GDM1 (cell line): ENCODE measurements around the gene RECQL5.
A peak's percentile ranks its signal among the peaks of the same experiment; 100 is the strongest.
"Not testable (repeated sequence)": the region's sequence is repeated elsewhere in the genome, so short reads cannot be mapped to it uniquely, and the experiment has no call there.

Experiments
- DNase-seq: peaks from one replicate; lab custom pipeline; 2025; lab: John Stamatoyannopoulos, UW

The RECQL5 gene

DNA sequence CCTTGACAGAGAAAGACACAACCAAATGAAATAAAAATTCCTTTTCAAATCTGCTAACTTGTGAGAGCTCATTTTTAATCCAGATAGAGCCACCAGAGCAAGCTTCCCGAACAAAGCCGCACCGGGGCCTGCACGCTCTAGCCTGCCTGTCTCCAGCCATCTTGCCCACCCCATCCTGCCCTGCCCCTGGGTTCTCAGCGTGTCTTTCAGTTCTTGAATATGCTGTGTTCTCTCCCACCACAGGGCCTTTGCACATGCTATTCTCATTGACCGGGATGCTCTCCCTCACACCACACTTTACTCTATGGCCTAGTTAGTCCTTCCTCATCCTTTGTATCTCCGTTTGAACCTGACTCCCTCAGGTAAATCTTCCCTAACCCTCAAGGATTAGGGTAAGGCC, 19.0 kb downstream of the RECQL5 start:
- no peak for DNase-seq

GRCh38 chr17:75647061-75647460, 19.9 kb downstream of the RECQL5 start:
- no peak for DNase-seq

GRCh38 chr17:75646638-75646992, 20.3 kb downstream of the RECQL5 start:
- no peak for DNase-seq

DNA sequence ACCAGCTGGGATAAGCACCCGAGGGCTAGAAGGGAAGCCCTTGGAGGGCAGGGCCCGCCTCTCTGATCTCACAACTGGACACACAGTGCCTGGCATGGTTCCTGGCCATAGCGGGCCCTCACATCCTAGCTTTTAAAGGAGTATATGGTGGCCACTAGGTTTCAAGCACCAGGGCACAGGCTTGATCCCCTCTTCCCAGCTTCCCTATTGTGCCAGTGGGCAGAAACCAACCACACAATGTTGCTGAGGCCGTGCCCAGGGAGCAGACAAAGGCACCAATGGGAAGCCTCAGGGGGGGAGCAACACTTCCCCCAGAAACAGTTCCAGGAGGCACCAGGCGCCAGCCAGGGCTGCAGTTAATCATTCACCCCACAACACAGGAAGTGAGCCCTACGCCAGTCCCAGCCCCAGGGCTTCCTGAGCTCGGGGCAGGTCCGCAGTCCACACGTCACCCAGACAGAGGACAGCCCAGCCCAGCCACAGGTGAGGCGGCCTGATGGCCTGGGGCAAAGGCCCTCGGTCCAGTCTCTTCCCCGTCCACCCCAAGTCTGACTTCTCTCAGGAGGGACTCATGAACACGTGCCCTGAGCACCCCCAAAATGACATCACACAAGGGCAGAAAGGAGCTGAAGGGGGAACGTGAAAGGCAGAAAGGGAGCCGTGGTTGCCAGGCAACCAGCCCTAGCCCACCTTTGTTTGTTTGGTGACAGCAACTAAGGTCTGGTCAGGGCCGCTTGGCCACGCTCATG, 20.9 kb downstream of the RECQL5 start:
- DNase-seq = peak; percentile 80

DNA sequence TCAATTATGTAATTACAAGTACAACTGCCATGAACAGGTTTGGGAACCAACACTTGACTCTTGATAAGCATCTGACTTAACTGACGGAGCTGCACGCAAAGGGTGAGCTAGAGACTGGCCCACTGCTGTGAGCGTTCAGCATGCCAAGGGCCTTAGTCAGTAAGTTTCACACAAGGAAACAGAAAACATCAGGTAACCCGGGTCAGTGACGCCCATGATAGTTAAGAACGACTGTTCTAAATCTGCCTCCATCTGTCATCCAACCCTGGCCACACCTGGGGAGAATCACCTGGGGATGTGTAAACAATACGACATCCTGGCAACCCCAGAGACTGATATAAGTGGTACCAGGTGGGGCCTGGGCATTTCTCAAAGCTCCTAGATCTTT, 21.5 kb downstream of the RECQL5 start:
- DNase-seq = no peak

GRCh38 chr17:75643643-75644017, 23.3 kb downstream of the RECQL5 start:
- no peak for DNase-seq

GRCh38 chr17:75642784-75643642, 23.9 kb downstream of the RECQL5 start:
- DNase-seq = no peak

GRCh38 chr17:75642182-75642783, 24.7 kb downstream of the RECQL5 start:
- DNase-seq = no peak

DNA sequence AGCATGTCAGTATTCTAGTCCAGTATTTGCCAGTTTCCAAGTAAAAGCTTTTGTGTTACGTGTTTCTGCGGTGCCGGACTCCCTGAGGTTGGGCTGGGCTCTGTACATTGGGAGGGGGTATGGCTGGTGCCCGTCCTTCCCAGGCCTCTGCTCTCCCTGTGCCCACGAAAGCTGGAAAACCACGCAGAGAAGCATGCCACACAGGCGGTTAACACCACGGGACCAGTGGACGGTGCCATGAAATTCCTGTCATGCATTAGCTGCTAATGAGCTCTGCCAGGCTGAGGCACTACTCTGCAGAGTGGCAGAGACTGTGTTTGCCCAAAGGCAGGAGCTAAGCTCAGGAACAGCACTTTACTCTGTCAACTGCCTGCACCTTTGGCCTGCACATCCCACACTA, 25.6 kb downstream of the RECQL5 start:
- DNase-seq = no peak

DNA sequence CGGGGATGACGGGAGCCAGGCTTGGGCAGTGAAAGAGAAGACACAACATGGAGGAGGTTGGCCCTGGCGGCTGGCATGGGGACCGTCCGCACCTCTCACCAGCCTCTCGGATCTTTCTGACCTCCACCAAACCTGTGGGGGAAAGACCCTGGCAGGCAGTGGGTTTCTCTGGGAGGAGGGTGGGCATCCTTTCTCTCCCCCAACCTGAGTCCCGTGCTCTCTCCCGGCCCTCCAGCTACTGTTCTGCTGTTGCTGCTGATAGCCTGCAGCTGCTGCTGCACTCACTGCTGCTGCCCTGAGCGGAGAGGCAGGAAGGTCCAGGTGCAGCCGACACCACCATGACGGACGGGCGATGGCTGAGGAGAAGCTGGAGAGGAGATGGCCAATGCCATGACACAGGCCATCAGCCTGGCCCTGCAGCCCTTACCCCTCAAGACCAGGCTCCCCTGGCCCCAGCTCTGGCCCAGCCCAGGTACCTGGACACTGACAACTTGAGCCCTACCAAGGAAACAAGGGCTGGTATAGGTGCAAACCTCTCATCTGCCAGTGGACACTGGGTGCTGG, 26.3 kb downstream of the RECQL5 start:
- DNase-seq = no peak

DNA sequence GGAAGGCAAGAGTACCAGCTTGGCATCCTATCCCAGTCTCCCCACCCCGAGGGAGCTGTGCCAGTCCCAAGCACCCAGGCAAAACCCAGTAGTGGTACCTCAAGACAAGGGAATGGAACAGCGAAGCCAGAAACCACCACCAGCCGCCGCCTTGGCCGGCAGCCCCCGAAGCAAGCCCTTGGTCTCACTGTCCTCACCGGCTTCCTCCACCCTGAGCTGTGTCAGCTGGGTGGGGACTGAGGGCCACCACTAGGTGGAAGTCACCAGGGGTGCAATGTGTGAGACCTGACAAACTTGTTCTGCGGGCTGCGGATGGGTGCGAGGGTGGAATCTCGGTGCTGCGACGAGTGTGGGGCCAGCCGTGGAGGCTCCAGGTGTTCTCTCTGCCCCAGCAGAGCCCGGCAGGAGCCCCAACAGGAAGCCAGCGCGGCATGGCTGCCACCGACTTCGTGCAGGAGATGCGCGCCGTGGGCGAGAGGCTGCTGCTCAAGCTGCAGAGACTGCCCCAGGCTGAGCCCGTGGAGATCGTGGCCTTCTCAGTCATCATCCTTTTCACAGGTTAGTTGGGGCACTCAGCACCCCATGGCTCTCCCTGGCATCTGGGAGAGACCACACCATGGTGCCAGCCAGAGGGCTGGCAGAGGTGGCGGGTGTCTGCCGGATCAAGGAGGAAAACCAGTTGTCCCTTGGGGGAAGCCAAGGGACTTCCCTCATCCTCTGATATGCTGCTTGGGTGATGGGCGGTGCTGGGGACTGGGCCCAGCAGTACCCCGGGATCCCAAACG, 27.0 kb downstream of the RECQL5 start:
- no peak for DNase-seq

DNA sequence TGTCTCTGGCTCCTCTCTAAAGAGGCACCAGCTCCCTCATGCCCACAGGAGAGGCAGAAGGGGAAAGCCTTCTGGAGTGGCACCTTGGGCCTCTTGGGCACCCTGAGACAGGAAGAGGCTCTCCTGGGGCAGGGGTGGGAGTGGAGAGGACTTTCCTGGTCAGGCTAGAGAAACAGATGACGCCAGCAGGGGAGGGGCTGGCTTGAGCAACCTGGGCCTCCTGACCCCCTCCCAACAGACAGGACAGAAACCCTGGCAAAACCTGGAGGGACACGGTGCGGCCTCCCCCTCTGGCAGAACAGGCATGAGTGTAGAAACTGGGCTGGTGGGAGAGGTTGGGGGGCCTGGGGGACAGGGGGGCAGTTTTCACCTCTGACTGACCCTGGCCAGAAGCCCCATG, 27.6 kb downstream of the RECQL5 start:
- DNase-seq = no peak

- DNase-seq = no peak
Observed at GRCh38 chr17:75638893-75639292, 28.1 kb downstream of the RECQL5 start.

- not testable (repeated sequence) for DNase-seq
Observed at GRCh38 chr17:75638039-75638438, 28.9 kb downstream of the RECQL5 start.

GRCh38 chr17:75637551-75637950, 29.4 kb downstream of the RECQL5 start:
- DNase-seq = no peak

- DNase-seq = no peak
Observed at GRCh38 chr17:75637143-75637538, 29.8 kb downstream of the RECQL5 start.

- DNase-seq = no peak
Observed at GRCh38 chr17:75636381-75637142, 30.4 kb downstream of the RECQL5 start.

DNA sequence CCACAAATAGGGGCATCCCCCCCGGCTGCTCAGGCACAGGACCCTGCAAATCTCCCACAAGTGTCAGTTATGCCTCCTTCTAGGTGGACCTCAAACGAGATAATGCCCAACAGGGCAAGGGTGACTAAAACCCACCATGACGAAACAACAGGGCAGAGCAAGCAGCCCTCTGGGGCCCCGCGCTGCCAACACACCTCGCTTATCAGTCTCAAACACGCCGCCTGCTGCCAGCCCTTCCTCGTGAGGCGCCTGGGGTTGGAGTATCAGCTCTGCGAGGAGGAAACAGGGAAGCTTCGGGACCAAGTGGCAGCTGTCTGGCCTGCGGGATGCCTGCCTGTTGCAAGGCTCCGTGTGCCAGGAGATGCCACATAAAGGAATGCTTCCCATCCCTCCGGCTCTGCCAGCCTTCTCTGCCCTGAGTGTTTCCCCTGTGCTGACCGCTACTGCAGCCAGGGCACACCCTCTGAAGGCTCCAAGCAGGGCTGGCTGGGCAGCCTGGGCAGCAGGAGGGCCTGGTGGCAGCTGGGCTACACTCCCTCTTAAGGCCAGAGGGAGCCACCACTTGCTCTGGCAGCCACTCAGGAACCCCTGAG, 31.2 kb downstream of the RECQL5 start:
- DNase-seq = no peak

DNA sequence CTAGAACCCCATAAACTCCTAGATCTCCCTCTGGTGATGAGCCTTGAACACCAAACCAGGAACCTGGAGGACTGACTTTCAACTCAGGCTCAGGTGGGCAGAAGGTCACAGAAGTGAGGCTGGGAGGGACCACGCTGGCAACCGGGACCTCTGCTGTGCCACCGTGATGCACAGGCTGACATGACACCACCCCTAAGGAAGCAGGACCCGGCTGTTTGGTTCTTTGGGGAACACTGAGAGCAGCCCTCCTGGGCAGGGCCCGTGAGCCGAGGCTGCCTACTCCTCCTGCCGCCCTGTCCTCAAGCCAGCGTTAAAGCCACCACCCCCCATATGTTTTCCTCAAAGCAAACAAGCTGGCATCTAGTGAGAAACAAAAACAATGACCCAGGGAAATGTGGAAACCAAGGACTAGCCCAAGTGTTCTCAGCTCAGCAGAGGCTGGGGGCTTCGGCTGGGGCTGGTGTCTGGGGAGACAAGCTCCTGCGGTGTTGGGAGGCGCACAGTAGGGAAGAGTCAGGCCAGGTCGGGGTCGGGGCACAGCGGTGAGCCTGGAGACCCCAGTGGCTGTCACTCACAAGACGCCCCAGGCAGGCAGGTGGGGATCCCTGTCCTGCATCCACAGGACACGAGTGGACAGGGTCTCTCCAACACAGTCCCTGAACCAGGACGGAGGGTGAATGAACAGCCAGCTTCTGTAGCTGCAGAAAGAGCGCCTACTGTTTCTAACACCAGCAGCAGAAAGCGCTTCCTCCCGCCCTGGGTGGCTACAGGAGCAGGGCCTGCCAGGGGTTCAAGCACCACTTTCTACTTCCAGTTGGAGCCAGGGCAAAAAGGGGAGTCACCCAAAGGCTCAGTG, 32.0 kb downstream of the RECQL5 start:
- no peak for DNase-seq

DNA sequence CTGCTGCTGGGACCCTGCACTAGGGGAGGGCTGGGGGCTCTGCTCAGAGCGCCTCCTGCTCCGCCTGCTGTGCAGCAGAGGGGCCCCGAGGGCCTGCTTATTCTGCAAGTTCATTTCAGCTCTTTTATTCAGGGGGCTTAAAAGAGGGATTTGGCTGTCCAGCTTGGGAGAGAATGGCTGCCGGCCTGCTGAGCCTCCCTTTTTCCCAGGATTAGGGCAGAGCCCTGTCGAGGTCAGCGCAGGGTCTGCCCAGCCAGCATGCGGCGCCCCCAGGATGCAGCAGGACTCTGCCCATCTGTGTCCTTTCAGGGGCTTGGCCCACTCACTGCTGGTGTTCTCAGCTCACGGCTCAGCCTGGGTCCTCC, 32.6 kb downstream of the RECQL5 start:
- no peak for DNase-seq
